PC-3 (cell line): ENCODE results near the gene FAM13A.

ENCODE experiments used
- CTCF ChIP-seq: fragments of 300-600 bp; sonication (generic); conservative IDR thresholded peaks from 2 replicates; pipeline ENCODE4 v1.5.1; 2017; ENCODE audit warnings: antibody characterized with exemption, low read depth, mild to moderate bottlenecking, low read length
- EZH2 ChIP-seq: fragments of 300-600 bp; sonication (generic); IDR thresholded peaks from one replicate; pipeline ENCODE4 v1.6.1; 2017; ENCODE audit warnings: antibody characterized with exemption, mild to moderate bottlenecking, low read length; ENCODE audit not compliant: unreplicated experiment
- EZH2phosphoT487 ChIP-seq: fragments of 300-600 bp; sonication (generic); IDR thresholded peaks from 2 replicates; pipeline ENCODE4 v1.6.1; 2018; ENCODE audit warnings: mild to moderate bottlenecking, antibody characterized with exemption, low read length, borderline replicate concordance

- no peak for TF ChIP-seq CTCF
- no peak for TF ChIP-seq EZH2
- no peak for TF ChIP-seq EZH2phosphoT487
Measured at GRCh38 chr4:89071311-89071710, 14.3 kb upstream of the FAM13A start.
